ENCODE results near the gene HTR3E. TPM values are rescaled to one million over a fixed set of nuclear protein-coding genes. Genes with fewer than 3 reads are reported as not detected.
"Not testable (repeated sequence)": the region's sequence is repeated elsewhere in the genome, so short reads cannot be mapped to it uniquely, and the experiment has no call there.

Gene HTR3E
- polyA plus RNA-seq, 1 donor from 2014 or later = not detected

- Histone ChIP-seq H3K9me2 (ENCODE audit: insufficient read depth, low read length) (no peaks in the 10 kb centered on the region), H3K79me2 (replicated peaks; ENCODE audit: insufficient read depth, low read length) (no peaks in the 10 kb centered on the region), H3F3A (ENCODE audit: insufficient read depth, low read length, poor library complexity, severe bottlenecking) (no peaks in the 10 kb centered on the region), H3K9ac (ENCODE audit: low read length) (no peak overlapping the region), H3K27me3 (ENCODE audit: insufficient read depth, low read depth, low read length) (no peaks in the 10 kb centered on the region), H4K20me1 (ENCODE audit: insufficient read depth) (no peaks in the 10 kb centered on the region), H3K4me2 (ENCODE audit: low read length) (no peak overlapping the region), H2AFZ (ENCODE audit: low read depth, low read length) (no peak overlapping the region), H3K9me3 (ENCODE audit: low read length) (peaks cover 3% of the 10 kb centered on the region), H3K36me3 (ENCODE audit: insufficient read depth, low read length) (no peaks in the 10 kb centered on the region), H3K4me3 (ENCODE audit: low read length) (no peak overlapping the region), H3K27ac (ENCODE audit: low read length) (no peak overlapping the region)
- no peak for TF ChIP-seq REST (IDR thresholded peaks at IDR 0.05; ENCODE audit: borderline replicate concordance)
- TF ChIP-seq RAD21 (conservative IDR thresholded peaks at IDR 0.05) = no peak
- no peak for TF ChIP-seq SMC3 (conservative IDR thresholded peaks at IDR 0.05; ENCODE audit: poor library complexity)
- no peak for TF ChIP-seq MXI1 (conservative IDR thresholded peaks at IDR 0.05; ENCODE audit: poor library complexity, severe bottlenecking)
- TF ChIP-seq TAF1 (IDR thresholded peaks at IDR 0.05; ENCODE audit: low read depth) = no peak
- TF ChIP-seq, protein P1, sequence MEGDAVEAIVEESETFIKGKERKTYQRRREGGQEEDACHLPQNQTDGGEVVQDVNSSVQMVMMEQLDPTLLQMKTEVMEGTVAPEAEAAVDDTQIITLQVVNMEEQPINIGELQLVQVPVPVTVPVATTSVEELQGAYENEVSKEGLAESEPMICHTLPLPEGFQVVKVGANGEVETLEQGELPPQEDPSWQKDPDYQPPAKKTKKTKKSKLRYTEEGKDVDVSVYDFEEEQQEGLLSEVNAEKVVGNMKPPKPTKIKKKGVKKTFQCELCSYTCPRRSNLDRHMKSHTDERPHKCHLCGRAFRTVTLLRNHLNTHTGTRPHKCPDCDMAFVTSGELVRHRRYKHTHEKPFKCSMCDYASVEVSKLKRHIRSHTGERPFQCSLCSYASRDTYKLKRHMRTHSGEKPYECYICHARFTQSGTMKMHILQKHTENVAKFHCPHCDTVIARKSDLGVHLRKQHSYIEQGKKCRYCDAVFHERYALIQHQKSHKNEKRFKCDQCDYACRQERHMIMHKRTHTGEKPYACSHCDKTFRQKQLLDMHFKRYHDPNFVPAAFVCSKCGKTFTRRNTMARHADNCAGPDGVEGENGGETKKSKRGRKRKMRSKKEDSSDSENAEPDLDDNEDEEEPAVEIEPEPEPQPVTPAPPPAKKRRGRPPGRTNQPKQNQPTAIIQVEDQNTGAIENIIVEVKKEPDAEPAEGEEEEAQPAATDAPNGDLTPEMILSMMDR (IDR thresholded peaks at IDR 0.05; ENCODE audit: poor library complexity, severe bottlenecking) = no peak
These were observed 28.5 kb upstream of the HTR3E start for GRCh38 chr3:184068344-184068743.

DNA sequence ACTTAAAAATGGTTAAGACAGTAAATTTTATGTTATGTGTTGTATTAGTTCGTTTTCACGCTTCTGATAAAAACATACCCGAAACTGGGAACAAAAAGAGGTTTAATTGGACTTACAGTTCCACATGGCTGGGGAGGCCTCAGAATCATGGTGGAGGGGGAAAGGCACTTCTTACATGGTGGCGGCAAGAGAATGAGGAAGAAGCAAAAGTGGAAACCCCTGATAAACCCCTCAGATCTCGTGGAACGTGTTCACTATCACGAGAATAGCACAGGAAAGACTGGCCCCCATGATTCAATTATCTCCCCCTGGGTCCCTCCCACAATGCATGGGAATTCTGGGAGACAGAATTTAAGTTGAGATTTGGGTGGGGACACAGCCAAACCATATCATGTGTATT is 25.7 kb upstream of the HTR3E start:
- not testable (repeated sequence) for H3K9ac ChIP-seq (ENCODE audit: low read length); H3K36me3 ChIP-seq (ENCODE audit: insufficient read depth, low read length); H3K4me2 ChIP-seq (ENCODE audit: low read length); H2AFZ ChIP-seq (ENCODE audit: low read depth, low read length); H3K79me2 ChIP-seq (replicated peaks; ENCODE audit: insufficient read depth, low read length); H3K4me3 ChIP-seq (ENCODE audit: low read length); H3F3A ChIP-seq (ENCODE audit: insufficient read depth, low read length, poor library complexity, severe bottlenecking); H3K27ac ChIP-seq (ENCODE audit: low read length); H3K9me3 ChIP-seq (ENCODE audit: low read length); H3K9me2 ChIP-seq (ENCODE audit: insufficient read depth, low read length); H3K27me3 ChIP-seq (ENCODE audit: insufficient read depth, low read depth, low read length); H4K20me1 ChIP-seq (ENCODE audit: insufficient read depth)

- Histone ChIP-seq H3K27ac (ENCODE audit: low read length) (no peak overlapping the region), H3K9me2 (ENCODE audit: insufficient read depth, low read length) (no peaks in the 10 kb centered on the region), H3K27me3 (ENCODE audit: insufficient read depth, low read depth, low read length) (no peaks in the 10 kb centered on the region), H3K36me3 (ENCODE audit: insufficient read depth, low read length) (no peaks in the 10 kb centered on the region), H3K4me3 (ENCODE audit: low read length) (no peak overlapping the region), H3F3A (ENCODE audit: insufficient read depth, low read length, poor library complexity, severe bottlenecking) (no peaks in the 10 kb centered on the region), H3K79me2 (replicated peaks; ENCODE audit: insufficient read depth, low read length) (no peaks in the 10 kb centered on the region), H2AFZ (ENCODE audit: low read depth, low read length) (no peak overlapping the region), H3K9ac (ENCODE audit: low read length) (no peak overlapping the region), H3K4me2 (ENCODE audit: low read length) (no peak overlapping the region), H3K9me3 (ENCODE audit: low read length) (peaks cover 3% of the 10 kb centered on the region), H4K20me1 (ENCODE audit: insufficient read depth) (no peaks in the 10 kb centered on the region)
- no peak for TF ChIP-seq POLR2AphosphoS5 (IDR thresholded peaks at IDR 0.05)
- TF ChIP-seq EP300 (conservative IDR thresholded peaks at IDR 0.05; ENCODE audit: poor library complexity, severe bottlenecking) = no peak
- no peak for TF ChIP-seq TAF1 (IDR thresholded peaks at IDR 0.05; ENCODE audit: low read depth)
- TF ChIP-seq, protein P1 (IDR thresholded peaks at IDR 0.05; ENCODE audit: poor library complexity, severe bottlenecking) = no peak
- no peak for TF ChIP-seq RAD21 (conservative IDR thresholded peaks at IDR 0.05)
- TF ChIP-seq REST (IDR thresholded peaks at IDR 0.05; ENCODE audit: borderline replicate concordance) = no peak
- TF ChIP-seq SMC3 (conservative IDR thresholded peaks at IDR 0.05; ENCODE audit: poor library complexity) = no peak
- TF ChIP-seq EZH2 (IDR thresholded peaks at IDR 0.05; ENCODE audit: borderline replicate concordance, insufficient read depth, low read length, poor library complexity, severe bottlenecking) = no peak
- no peak for TF ChIP-seq MXI1 (conservative IDR thresholded peaks at IDR 0.05; ENCODE audit: poor library complexity, severe bottlenecking)
These were observed 23.2 kb upstream of the HTR3E start for GRCh38 chr3:184073621-184074020.

Measured in neural cell (in vitro differentiated cells).